NCI-H748 (cell line): Measurements from ENCODE around the gene APCDD1L.

Experiments used
- DNase-seq: peaks from one replicate; lab custom pipeline; 2025; ENCODE audit not compliant: unreplicated experiment; lab: John Stamatoyannopoulos, UW

Gene APCDD1L

DNA sequence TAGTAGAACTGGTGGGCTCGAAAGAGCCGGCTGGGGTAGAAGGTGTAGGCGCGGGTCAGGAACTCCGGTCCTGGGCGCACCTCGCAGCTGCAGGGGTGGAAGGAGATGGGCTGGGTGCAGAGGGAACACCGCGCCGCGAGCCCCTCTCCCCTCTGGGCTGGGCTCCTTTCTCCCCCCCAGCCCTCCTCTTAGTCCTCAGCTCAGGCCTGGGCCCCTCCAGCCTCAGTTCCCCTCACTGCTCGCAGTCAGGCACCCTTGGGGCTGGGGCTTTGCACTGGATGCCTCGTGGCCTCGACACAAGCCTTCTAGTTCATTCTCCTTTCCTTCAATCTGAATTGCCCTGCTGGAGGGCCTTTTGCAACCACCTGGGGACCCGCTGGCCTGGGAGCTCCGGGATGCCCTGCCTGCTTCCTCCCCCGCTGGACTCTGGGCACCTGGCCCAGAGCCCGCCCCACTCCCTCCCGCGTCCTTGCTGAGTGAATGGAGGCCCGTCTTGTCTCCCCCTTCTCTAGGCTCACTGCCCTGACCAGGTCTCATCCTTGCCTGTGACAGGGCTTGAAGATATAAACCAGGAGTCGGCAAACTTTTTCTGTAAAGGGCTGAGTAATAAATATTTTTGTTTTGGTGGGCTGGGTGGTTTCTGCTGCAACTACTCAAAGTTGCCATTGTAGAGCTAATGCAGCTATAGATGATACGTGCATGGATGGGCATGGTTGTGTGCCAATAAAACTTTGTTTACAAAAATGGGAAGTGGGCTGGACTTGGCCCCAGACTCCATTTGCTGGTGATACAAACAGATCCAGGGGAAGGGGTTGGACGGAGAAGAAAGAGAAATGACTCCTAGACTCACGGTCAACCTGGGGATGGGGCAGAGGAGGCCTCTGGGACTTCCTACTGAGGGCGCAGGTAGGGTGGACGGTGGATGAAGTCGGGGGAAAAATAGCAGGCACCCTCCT is 47.3 kb downstream of the APCDD1L start:
- DNase-seq, result no peak

DNA sequence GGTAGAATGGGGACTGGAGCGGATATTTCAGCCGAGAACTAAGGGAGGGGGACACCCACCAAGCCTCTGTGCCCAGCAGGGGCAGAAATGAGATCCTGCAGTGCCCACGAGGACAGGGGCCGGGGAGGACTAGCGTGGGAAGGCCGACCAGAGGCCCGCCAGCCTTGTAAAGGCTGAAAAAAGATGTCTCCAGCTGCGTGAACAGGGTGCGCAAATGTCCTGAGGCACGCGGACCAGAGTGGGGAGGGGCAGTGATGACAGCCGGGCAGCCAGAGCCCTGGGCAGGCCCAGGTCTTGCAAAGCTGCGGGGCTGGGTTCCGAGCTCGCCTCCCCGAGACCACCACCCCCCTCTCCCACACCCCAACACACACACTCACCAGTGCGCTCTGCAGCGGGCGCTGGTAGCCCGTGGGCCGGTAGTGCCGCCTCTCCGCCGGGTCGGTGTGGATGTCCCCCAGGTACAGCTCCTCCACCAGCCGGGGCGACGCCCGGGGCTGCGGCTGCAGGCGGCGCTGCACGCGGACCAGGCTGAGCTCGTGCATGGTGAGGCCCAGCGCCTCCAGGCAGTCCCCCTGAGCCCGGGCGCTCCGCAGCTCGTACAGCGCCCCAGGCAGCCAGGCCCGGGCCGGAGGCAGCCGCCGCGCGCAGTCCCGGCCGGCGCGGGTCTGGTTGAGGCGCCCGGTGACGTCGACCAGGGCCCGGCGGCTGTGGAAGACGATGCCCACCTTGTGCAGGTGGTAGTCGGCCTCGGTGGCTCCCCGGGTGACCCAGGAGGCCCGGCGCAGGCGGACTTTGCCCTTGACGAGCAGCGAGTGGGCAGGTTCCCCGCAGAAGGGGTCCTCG is 48.2 kb downstream of the APCDD1L start:
- no peak for DNase-seq

DNA sequence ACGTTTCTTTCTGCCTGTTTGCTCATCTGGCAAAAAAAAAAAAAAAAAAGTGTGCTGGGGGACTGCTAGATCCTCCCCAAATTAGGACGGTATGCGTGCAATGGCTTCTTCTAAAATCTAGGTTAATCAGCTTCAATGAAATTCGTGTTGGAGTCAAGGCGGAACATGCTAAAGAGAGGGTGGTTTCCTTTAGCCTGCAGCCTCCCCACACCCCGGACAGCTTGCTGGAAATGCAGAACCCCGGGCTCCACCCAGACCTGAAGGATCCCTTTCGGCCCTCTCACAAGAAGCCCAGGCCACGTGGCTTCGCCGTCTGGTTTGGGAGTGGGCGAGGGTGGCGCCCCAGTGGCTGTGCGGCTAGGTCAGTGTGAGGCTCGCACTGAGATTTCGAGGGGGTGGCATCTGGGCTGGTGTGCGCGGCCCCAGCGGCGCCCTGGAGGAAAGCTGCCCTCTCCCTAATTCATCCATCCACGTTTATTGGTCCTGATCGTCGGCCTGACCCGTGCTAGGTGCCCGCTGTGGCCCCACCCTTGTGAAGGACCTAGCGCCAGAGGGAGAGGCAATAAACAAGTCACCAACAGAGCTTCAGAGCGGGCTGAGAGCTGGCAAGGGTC is 49.0 kb downstream of the APCDD1L start:
- DNase-seq, result no peak

DNA sequence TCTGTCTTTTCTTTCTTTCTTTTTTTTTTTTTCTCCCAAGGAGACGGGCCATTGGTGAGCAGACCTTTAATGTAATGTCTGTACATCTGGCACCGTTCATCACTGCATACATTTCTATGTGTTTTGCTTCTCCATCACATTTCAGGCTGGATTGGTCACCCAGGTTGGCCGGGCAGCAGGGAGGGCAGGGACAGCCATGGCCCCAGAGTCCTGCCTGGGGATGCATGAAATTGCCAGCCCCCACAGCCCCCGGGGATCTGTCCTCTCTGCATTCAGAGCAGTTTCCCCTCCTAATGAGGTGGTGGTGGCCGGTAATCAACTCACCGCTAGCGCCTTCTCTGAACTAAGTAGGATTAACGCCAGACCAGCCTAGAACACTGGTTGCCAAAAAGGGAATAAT is 50.4 kb downstream of the APCDD1L start:
- DNase-seq, result no peak

GRCh38 chr20:58463256-58463655 is 51.9 kb downstream of the APCDD1L start:
- no peak for DNase-seq

DNA sequence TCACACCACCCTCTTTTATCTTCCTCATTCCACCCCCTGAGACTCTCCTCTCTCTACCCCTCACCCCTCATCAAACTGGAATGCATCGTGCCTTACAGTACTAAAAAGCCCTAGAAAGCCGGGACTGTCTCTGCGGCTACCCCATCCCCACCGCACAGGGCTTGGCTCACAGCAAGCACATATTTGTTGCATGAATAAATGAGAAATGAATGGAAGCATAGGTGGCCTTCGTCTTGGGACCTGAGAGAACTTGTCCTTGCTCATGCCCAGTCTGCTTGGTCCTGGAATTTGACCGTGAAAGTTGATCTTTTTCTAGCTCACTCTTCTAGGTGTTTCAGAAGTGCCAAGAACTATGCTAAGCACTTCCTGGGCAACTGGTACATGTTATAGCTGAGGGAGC is 53.3 kb downstream of the APCDD1L start:
- DNase-seq, result no peak

GRCh38 chr20:58461104-58461503 is 54.1 kb downstream of the APCDD1L start:
- no peak for DNase-seq

- DNase-seq, result no peak
Observed at GRCh38 chr20:58459058-58459750, 56.0 kb downstream of the APCDD1L start.

DNA sequence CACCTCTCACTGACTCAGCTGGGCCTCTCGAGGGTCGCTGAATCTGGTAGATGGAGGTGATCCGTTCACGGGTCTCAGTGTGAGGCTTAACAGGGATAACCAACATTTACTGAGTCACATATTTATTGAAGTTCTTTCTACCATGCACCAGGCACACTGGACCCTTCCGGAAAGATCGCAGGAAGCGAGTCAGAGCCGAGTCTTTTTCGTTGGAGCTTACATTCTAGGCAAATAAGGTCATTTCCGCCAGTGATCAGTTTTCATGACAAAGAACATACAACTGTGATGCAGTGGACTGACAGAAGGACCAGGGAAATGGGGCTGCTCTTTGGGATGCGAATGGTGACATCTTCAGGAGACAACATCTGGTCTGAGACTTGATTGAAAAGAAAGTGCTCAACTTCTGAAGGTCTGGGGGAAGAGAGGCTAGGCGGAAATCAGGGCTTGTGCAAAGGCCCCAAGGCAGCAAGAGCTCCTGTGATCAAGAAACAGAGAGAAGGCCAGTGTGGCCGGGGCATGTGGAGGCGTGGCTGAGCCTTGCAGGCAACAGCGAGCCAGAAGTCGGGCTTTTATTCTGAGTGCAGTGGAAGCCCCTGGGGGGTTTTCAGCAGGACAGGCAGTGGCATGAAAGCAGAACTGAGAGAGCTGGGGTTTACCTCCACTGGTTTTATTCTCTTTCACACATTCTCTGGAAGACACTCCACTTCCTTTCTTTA is 56.7 kb downstream of the APCDD1L start:
- DNase-seq, result no peak

GRCh38 chr20:58457083-58457695 is 58.0 kb downstream of the APCDD1L start:
- DNase-seq, result no peak

DNA sequence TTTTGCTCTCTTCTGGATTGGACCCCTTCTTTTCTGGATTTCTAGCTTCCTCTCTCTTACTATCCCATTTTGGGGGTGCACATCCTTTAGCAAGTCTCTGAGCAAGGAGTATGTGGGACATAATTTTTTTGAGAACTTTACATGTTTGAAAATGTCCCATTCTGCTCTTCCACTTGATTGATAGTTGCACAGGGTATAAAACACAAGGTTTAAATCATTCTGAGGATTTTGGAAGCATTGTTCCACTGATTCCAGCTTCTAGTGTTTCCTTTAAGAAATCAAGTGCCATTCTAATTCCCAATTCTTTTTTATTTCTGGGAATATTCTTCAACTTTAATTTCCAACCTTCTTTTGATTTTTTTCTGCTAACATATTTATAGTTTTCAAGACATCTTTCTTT is 60.7 kb downstream of the APCDD1L start:
- no peak for DNase-seq

DNA sequence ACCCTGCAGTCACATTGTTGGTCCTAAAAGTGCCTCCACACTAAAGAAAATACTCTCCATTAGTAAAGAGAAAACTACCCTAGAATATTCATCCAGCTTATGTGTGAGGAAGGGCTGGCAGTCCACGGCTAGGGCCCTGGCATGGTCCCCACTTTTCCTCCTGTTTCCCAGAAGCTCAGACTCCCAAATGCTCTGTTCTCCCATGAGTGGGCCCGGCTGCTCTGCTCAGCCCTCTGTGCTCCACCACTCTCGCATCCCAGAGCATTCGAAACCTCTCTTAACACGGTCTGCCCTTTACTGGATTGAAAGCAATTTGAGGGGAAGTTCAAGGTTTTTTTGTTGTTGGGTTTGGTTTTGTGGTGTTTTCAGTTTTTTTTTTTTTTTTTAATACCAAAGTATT is 61.8 kb downstream of the APCDD1L start:
- DNase-seq, result no peak

GRCh38 chr20:58452667-58453255 is 62.4 kb downstream of the APCDD1L start:
- no peak for DNase-seq

GRCh38 chr20:58450254-58450653 is 64.9 kb downstream of the APCDD1L start:
- DNase-seq, result no peak

- DNase-seq, result peak; percentile 40
Observed at GRCh38 chr20:58449681-58450221, 65.4 kb downstream of the APCDD1L start.

GRCh38 chr20:58448958-58449357 is 66.2 kb downstream of the APCDD1L start:
- no peak for DNase-seq

- DNase-seq, result peak; percentile 26
Observed at GRCh38 chr20:58447511-58448391, 67.4 kb downstream of the APCDD1L start.

DNA sequence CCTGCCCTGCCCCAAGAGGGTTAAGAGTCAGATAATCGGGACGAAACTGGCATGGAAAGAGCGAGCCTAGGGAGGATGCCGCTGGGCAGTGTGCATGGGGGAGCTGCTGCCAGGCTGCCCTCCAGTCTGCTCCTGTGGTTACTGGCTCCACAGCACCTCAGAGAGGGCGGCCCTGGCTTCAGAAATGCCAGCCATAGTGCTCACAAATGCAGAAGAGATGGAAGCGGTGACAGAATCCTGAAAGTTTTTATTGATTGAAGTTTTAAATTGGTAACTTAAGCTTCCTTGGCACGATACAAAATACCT is 68.3 kb downstream of the APCDD1L start:
- DNase-seq, result no peak
